Activated naive CD8-positive, alpha-beta T cell treated with anti-CD3 and anti-CD28 coated beads, Interleukin-2, amount 50 U/mL, for 16 hours (primary cell): ENCODE data around the gene GXYLT2.
A peak's percentile ranks its signal among the peaks of the same experiment; 100 is the strongest.
"Not testable (repeated sequence)": the region's sequence is repeated elsewhere in the genome, so short reads cannot be mapped to it uniquely, and the experiment has no call there.

ENCODE experiments used
- DNase-seq: peaks from one replicate; pipeline ENCODE4 v3.0.0-alpha.2; 2020; ENCODE audit warnings: low read depth, low spot score

Gene GXYLT2

DNA sequence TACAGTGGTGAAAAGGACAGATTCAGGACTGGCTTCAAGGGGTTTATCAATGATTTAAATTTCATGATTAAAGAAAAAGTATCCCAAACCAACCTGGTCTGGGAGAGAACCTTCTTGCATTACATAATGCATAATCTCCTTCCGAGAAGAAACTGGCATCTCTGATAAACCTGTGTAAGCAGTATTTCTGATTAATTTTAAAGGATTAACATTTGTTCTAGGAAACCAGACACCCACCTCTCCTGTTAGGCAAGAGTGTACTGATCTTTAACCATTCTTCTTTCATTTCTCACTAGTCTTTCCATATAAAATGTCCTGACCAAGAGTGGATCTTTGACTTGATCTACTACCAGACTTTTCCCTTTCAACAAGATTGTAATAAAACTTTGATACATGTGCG is 85.9 kb downstream of the GXYLT2 start:
- no peak for DNase-seq

DNA sequence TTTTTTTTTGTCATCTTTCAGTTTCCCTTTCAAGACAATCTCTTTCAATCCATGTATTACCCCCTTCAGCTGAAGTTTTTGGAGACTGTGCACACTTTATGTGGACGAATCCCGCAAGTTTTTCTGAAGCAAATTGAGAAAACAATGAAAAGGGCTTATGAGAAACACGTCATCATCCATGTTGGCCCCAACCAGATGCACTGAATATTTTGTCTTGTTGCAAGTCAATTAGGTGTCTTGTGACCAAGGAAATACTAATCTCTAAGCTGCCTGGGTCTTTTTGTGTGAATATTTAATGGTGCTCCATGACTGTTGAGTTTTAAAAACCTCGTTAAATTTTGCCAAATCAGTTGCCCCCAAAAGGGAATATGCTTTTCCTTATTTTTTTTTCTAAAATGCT is 87.1 kb downstream of the GXYLT2 start:
- DNase-seq = no peak

DNA sequence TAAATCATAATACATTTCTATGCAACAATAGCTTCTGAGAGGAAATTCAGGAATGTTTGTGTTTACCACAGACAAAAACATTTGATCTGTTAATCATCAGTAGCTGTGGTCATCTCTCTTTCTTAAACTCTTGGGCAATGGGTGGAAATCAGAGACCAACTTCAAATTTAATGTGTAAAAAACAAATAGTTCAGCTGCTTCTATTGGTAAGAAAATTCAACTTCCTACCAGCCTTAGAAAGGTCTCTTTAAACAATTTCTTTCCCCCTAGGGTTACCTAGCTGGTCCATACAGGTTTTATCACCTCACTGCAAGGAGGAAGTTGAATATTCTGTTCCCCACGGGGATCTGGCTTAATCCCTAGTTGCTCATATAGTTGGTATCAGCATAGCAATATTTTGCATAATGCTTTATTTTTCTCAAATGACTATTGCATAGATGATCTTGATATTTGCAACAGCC is 88.5 kb downstream of the GXYLT2 start:
- no peak for DNase-seq

DNA sequence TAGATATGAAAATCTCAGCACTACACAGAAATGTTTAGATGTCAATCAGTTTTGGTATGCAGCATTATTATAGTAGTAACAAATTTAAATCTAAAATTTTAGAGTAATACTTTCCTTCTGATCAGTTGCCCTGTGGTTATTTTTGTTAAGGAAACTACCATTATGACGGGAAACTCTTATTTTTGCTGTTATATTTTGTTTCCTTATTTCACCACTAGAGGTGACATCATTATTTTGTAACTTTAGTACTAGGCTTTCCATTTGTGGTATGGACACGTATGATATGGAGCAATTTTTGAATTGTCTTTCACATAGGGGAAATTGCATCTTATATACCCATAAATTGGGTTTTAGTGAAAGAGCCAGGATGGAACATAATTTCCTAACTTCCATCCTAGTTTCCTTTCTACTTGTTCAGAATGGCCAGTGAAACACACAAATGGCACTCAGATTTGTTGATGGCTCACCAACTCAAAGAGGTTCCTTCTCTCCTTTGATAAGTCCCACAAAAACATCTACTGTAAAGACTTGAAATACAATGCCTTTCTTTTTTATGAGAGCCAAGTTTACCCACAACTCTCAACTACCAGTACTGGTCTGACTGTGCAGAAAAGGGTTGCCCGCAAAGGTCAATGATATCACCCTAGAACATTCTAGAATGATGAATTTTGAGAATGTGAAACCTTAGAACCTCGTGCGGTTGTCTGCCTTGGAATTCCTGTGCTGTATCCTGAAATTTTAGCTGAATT is 89.4 kb downstream of the GXYLT2 start:
- DNase-seq = no peak

DNA sequence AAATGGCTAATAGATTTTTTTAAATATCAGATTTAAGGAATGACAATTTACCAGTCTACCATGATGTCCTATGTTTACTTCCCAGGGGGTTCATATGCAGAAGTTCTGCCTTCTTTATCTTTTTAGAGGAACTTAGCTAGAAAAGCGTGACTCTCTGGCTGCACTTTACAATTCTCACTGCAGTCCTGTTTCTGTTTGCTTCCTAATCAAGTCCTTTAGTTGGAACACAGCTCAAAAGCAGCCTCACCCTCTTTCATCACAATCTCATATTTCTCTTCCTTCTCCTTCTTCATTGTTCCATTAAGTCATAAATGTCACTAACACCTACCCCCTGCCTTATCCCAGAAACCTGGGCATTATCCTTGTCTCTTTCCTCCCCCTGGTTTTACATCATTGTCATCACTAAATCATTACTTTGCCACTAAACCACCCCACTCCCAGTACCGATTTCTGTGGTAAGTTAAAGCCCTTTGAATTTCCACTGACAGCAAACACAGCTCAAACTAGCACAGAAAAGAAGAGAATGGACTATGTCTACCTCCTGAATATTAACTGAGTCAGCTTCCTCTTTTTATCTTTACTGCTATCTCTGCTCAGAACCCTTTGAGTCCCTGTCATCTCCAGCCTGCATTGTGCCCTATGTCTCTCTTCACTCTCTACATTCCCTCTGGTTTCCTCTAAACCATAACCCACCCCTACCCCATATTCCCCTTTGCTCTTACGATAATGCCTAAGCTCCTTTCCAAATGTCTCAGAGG is 94.9 kb downstream of the GXYLT2 start:
- DNase-seq = no peak

DNA sequence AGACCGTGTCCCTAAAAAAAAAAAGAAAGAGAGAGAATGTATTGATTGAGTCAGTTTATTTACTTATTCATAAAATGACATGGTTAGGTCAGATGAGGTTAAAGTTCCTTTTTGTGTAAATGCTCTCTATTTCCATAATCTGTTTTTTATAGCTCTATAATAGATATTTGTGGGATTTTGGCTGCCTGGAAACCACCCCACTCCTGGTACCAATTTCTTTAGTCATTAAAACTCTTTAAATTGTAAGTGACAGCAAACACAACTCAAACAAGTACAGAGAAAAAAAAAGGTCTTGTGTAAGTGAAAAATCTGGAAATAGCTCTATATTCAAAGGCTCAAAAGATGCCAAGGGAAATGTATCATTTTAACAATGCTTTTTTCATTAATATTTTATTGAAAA is 97.7 kb downstream of the GXYLT2 start:
- DNase-seq = no peak

DNA sequence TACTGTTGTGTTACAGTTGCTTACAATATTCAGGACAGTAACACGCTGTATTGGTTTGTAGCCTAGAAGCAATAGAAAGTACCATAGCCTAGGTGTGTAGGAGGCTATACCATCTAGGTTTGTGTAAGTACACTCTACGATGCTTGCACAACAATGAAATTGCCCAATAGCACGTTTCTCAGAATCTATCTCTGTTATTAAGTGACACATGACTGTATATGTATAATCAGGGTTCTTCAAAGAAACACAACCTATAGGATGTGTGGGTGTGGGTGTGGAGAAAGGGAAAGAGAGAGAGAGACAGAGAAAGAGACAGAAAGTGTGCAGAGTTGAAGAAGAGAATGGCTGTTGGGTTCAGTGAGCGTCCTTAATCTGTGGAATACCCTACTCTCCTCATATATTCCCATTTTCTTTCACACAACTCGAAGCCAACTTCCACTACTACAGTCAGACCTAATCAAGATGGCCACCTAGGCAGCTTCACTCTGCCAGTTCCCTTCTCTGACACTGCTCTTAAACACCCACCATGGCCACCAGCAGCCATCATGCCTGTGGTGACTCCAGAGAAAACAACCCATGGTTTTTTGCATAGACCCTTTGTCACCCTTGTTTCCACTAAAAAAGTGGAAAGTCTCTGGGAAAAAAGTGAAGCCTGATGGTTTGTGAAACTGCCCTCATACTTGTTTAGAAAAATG is 103.0 kb downstream of the GXYLT2 start:
- no peak for DNase-seq

DNA sequence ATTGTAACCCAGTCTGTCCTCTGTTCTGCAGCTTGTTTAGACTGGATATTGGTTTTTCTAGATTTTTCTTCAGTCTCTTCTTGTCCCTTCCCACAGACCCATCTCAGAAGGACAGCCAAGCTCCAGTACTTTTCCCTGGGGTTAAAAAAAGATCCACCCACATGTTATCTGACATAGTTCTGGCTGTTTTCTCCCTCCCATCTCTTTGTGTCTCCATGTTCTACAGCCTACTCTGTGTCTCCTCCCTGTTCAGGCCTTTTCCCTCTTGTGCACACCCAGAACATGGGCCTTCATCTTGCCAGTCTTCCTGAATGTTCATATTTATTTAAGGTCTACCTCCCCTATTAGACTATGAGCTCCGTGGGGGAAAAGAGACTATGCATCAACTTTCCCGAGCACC is 103.7 kb downstream of the GXYLT2 start:
- no peak for DNase-seq

DNA sequence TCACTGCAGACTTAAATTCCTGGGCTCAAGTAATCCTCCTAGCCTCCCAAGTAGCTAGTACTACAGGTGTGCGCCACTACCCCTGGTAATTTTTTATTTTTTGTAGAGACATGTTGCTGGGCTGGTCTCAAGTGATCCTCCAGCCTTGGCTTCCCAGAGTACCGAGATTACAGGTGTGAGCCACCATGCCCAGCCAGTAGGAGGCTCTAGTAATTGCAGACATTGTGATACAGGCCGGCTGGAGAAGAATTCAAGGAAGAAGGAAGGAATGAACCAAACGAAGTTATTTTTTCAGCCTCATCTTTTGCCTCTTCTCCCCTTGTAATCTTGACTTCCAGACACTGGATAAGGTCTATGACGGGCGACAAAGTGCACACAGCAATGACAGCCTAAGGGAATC is 105.5 kb downstream of the GXYLT2 start:
- no peak for DNase-seq

DNA sequence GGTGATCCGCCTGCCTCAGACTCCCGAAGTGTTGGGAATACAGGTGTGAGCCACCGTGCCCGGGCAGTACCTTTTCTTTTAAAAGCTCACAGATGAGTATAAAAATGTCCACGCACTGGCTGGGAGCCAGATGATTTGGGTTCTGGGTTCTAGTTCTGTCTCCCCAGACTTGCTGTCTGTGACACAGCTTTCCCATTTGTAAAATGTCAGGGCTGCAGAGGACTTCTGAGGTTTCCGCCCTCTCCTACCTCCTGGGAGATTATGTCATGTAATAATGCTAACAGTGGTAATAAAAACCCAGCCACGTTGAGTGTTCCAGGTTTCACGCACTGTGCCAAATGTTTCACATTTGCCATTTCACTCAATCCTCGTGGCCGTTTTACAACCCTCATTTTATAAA is 107.5 kb downstream of the GXYLT2 start:
- no peak for DNase-seq

DNA sequence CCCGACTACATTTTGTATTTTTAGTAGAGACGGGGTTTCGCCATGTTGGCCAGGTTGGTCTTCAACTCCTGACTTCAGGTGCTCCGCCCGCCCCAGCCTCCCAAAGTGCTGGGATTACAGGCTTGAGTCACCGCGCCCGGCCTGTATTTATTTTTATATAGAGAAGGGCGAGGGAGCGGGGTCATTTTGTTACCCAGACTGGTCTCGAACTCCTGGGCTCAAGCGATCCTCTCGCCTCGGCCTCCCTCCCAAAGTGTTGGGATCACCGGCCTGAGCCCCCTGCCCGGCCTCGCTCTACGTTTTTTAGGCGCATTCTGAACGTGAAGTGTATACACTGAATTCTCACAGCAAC is 108.3 kb downstream of the GXYLT2 start:
- DNase-seq = no peak

DNA sequence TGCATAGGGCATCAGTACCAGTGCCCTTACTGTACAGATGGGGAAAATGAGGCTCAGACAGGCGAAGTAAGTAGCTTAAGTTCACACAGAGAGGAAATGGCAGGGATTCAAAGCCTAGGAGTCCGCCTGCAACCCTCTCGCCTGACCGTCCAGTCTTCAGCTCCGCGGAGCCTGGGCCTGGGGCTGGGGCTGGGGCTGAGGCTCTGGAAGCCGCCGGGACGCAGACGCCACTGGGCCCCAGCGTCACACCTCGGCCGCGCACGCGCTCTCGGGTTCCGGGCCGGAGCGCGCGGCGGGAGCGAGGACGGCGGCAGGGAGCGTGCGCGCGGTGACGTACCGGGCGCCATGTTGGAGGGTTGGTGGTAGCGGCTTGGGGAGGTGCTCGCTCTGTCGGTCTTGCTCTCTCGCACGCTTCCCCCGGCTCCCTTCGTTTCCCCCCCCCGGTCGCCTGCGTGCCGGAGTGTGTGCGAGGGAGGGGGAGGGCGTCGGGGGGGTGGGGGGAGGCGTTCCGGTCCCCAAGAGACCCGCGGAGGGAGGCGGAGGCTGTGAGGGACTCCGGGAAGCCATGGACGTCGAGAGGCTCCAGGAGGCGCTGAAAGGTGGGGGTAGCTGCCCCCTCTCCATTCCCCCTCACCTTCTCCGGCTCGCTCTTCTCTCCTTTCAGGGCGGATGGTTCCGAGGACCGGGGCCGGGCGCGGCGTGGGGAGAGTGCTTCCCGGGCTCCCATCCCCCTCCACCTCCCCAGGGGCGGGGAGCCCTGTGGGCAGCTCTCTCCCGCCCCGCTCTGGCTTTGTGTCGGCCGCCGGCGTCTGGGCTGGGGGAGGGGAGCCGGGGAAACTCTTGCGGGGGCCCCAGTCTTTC is 108.9 kb downstream of the GXYLT2 start, which contains the start of gene PPP4R2:
PPP4R2 (plus strand) TSS at position 339 of the 861 bp plus-strand sequence; CDS start at position 566, 227 bp downstream.
- DNase-seq = peak; percentile 77

DNA sequence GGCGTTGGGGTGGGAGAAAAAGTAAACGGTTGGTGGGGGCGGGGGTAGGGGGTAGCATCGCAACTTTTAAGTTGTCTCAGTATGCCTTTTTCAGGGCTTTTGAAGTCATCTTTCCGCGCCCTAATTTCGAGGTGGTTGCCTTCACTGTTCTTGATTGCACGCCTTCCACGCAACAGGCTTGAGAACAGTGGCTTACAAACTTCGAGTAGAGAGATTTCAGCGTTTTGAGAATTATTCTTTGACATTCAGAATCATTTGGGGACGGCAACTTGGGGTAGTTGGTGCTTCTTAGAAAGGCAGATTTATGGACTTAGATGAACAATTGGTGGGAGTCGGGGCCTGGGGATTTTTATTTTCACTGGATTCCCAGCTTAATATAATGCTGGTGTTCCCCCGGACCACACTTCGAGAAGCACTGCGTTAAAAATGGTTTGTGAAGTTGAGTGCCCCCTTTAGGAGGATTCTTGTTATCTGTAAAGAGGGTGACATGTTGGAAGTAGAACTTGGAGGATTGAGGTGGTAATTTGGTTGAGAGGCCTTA is 109.6 kb downstream of the GXYLT2 start:
- DNase-seq = no peak

DNA sequence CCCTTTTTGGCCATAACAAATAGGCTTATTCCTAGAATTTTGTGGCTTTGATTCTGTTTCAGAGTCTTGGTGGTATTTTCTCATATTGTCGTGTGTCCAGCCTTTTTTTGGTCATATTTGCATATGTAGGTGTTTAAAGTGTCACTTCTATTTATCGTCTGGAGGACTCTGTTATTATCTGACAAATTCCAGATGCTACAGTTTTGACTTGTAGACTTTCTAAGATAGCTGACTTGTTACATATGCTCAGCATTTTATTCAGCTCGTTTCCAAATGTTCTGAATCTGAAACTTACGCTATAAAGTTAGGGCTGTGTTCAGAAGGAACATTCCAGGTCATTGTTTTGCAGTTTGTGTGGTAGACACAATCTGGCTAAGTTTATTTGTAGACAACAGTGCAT is 110.6 kb downstream of the GXYLT2 start:
- no peak for DNase-seq

DNA sequence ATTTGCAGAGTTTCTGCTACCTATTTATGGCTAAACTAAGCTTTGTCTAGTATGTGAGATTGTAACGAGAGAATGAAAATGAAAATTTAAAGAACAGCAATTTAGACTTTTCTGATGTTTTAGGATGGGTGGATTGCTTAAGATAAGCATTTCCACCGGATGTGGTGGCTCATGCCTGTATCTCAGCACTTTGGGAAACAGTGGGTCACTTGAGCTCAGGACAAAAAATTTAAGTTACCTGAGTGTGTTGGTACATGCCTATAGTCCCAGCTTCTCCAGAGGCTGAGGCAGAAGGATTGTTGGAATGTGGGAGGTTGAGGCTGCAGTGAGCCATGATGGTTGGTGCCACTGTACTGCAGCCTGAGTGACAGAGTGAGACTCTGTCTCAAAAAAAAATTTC is 112.1 kb downstream of the GXYLT2 start:
- no peak for DNase-seq

DNA sequence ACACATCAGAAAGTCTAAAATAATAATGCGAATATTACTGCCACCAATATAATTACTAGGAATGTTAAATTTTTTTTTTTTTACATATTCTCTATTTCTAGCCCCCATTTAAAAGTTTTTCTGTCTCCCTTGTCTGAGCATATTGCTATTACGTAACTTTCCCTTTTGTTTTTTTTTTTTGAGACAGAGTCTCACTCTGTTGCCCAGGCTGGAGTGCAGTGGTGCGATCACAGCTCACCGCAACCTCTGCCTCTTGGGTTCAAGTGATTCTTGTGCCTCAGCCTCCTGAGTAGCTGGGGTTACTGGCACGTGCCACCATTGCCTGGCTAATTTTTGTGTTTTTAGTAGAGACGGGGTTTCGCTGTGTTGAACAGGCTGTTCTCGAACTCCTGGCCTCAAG is 115.2 kb downstream of the GXYLT2 start:
- DNase-seq = not testable (repeated sequence)

DNA sequence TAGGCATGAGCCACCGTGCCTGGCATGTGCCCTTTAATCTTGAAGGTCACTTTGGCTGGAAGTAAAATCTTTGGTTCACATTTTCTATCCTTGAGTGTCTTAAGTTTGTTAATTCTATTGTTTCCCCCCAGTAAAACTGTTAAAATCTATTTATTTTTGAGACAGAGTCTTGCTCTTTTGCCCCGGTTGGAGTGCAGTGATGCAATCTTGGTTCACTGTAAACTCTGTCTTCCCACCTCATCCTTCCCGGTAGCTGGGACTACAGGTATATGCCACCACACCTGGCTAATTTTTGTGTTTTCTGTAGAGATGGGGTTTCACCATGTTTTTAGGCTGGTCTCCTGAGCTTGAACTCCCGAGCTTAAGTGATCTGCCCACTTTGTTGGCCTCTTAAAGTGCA is 116.5 kb downstream of the GXYLT2 start:
- DNase-seq = no peak

DNA sequence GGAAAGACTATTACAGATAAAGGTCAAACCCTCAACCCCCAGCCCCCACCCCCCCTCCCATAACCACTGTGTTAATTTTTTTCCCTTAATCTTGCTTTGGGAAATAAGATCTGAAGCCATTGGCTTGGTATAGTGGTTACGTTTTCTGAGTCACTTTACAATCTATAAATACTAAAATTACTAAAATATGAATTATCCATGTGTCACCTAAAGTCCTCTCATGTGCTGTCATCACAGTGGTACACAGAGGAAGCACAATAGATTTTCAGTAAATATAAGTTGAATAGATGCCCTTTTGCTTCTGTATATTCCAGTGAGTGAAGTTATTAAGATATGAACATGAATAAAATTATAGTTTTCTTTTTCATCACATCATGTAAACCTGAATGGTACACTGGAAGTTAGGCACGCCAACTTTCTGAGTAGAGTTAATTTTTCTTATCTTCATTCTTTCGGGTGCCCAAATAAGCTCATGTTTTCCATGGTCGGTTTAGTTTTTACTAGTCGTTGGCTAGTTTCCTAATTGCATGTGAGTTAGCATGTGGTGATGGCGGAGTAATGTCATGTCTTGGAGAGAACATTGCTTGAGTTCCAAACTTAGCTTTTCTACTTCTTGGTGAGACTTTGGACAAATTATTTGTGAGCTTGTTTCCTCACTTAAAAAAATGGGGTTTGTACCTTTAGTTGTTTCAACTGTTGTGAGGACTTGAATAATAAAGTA is 120.3 kb downstream of the GXYLT2 start:
- no peak for DNase-seq

DNA sequence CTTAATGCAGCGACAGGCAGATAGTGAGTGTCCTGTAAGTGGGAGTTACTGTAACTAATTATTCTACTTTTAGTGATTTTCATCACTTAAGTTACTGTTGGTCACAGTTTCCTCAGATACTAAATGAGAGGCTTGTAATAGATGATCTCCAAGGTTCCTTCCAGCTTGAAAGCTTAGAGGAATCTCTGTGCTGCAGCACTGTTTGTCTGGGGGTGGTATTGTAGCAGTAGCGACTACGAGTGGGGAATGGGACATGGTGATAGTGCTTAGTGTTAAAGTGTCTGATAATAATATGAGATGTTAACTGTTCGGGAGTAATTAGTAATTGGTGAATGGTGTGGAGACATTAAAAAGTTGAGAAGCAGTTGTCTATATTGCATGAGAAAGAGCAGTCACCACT is 121.2 kb downstream of the GXYLT2 start:
- no peak for DNase-seq

DNA sequence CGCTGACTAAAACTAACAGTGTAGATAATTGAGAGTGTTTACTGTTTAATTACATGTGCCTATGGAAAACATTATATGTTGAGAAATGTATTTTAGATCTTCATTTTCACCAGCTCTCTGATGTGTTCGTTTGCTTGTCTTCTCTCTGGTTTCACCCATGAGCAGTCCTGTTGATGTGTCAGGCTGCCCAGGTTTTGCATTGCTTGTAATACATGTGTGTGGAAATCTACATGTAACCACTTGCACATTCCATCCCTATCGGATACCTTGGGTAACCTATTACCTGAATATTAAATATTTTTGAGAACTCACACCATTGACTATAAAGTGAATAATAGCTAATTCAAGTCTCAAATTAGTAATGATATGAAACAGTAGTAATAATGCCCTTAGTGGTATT is 121.9 kb downstream of the GXYLT2 start:
- DNase-seq = no peak

DNA sequence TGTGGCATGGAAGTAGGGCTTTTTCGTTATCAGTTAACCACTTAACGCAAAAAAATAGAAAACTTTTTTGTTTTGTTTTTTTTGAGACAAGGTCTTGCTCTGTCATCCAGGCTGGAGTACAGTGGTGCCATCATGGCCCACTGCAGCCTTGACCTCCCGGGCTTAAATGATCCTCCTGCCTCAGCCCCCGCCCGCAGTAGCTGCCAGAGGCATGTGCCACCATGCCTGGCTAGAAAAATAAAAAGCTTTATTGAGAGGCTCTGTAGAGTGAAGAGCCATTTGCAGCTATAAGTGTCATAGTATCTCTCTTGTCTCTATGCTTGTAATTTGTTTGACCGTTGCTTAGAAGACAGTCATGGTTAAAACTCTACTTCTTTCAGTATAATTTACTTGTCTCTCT is 122.3 kb downstream of the GXYLT2 start:
- no peak for DNase-seq
